DOHH2 (cell line): ENCODE results near the gene ADCY7.
"Not testable (repeated sequence)": the region's sequence is repeated elsewhere in the genome, so short reads cannot be mapped to it uniquely, and the experiment has no call there.

Source experiments
- H3F3A ChIP-seq: fragments of 200-600 bp; sonication (generic), shearing (Covaris generic); 2 replicates; pipeline ENCODE4 v1.6.0; 2016; ENCODE audit warnings: antibody characterized with exemption, mild to moderate bottlenecking; ENCODE audit not compliant: control insufficient read depth, insufficient read depth
- H3K27ac ChIP-seq: fragments of 200-600 bp; sonication (generic); 2 replicates; pipeline ENCODE4 v1.5.1; 2014; ENCODE audit warnings: low read depth, mild to moderate bottlenecking, low read length, moderate library complexity
- H3K27me3 ChIP-seq: fragments of 200-600 bp; sonication (generic); 2 replicates; pipeline ENCODE4 v1.6.1; 2014; ENCODE audit warnings: mild to moderate bottlenecking, low read length, mixed read lengths; ENCODE audit not compliant: control insufficient read depth
- H3K36me3 ChIP-seq: fragments of 200-600 bp; sonication (generic); 2 replicates; pipeline ENCODE4 v1.6.1; 2014; ENCODE audit warnings: mild to moderate bottlenecking, low read length, moderate library complexity, mixed read lengths; ENCODE audit not compliant: control insufficient read depth
- H3K4me1 ChIP-seq: fragments of 200-600 bp; sonication (generic); 2 replicates; pipeline ENCODE4 v1.6.1; 2014; ENCODE audit warnings: mild to moderate bottlenecking, low read length, mixed read lengths; ENCODE audit not compliant: control insufficient read depth
- H3K4me2 ChIP-seq: fragments of 200-600 bp; sonication (generic); 2 replicates; pipeline ENCODE4 v1.6.0; 2014; ENCODE audit warnings: mild to moderate bottlenecking, low read length, moderate library complexity
- H3K4me3 ChIP-seq: fragments of 200-600 bp; sonication (generic); 2 replicates; pipeline ENCODE4 v1.5.1; 2014; ENCODE audit warnings: mild to moderate bottlenecking, low read length, mixed read lengths
- H3K79me2 ChIP-seq: fragments of 200-600 bp; sonication (generic); 2 replicates; pipeline ENCODE4 v1.6.1; 2014; ENCODE audit warnings: mild to moderate bottlenecking, low read length, mixed read lengths; ENCODE audit not compliant: control insufficient read depth
- H3K9me2 ChIP-seq: fragments of 200-600 bp; sonication (generic); replicated peaks from 2 replicates; pipeline ENCODE4 v1.6.1; 2014; ENCODE audit warnings: mild to moderate bottlenecking, low read length, mixed read lengths; ENCODE audit not compliant: control insufficient read depth
- H3K9me3 ChIP-seq: fragments of 200-600 bp; sonication (generic); 2 replicates; pipeline ENCODE4 v1.6.1; 2014; ENCODE audit warnings: antibody characterized with exemption, low read length, mixed read lengths; ENCODE audit not compliant: control insufficient read depth, insufficient read depth
- H4K20me1 ChIP-seq: fragments of 200-600 bp; sonication (generic); 2 replicates; pipeline ENCODE4 v1.6.0; 2014; ENCODE audit warnings: low read depth, mild to moderate bottlenecking, antibody characterized with exemption, low read length, moderate library complexity; ENCODE audit not compliant: control insufficient read depth, insufficient read depth
- EZH2phosphoT487 ChIP-seq: fragments of 200-600 bp; sonication (generic); IDR thresholded peaks from 2 replicates; pipeline ENCODE4 v1.6.1; 2017; ENCODE audit warnings: borderline replicate concordance, mild to moderate bottlenecking, antibody characterized with exemption, low read length, moderate library complexity, mixed read lengths
- TF ChIP-seq, protein P1 (sequence below): fragments of 200-600 bp; sonication (generic); IDR thresholded peaks from one replicate; pipeline ENCODE4 v1.5.1; 2014; ENCODE audit warnings: antibody characterized with exemption, mild to moderate bottlenecking, low read depth, low read length; ENCODE audit not compliant: poor library complexity, severe bottlenecking

ADCY7 gene

DNA sequence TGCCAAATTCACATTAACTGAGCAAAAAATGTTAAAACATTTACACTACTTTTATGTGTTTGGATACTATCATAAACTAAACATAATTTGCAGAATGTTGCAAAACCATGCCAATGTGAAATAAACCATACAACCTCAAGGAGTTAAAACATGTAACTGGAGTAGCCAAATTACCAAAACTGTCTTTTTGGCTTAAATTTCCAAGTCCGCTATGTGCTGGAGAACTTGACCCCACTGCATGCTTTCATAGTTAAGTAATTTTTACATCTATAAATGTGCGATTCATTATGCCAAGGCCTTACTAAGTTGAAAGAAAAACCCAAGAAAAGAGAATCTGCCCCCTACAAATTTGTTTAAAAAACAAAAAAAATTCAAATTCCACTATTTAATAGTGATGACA, 74.2 kb downstream of the ADCY7 start:
- Histone ChIP-seq H3K4me3 (no peak overlapping the region), H3K36me3 (peaks cover 68% of the 10 kb centered on the region), H3K4me1 (no peaks in the 10 kb centered on the region), H3K4me2 (no peak overlapping the region), H3K9me2 (no peaks in the 10 kb centered on the region), H3K27me3 (no peaks in the 10 kb centered on the region), H3F3A (no peaks in the 10 kb centered on the region), H3K9me3 (no peaks in the 10 kb centered on the region), H3K79me2 (no peaks in the 10 kb centered on the region), H3K27ac (no peak overlapping the region), H4K20me1 (no peaks in the 10 kb centered on the region)
- TF ChIP-seq, protein P1, sequence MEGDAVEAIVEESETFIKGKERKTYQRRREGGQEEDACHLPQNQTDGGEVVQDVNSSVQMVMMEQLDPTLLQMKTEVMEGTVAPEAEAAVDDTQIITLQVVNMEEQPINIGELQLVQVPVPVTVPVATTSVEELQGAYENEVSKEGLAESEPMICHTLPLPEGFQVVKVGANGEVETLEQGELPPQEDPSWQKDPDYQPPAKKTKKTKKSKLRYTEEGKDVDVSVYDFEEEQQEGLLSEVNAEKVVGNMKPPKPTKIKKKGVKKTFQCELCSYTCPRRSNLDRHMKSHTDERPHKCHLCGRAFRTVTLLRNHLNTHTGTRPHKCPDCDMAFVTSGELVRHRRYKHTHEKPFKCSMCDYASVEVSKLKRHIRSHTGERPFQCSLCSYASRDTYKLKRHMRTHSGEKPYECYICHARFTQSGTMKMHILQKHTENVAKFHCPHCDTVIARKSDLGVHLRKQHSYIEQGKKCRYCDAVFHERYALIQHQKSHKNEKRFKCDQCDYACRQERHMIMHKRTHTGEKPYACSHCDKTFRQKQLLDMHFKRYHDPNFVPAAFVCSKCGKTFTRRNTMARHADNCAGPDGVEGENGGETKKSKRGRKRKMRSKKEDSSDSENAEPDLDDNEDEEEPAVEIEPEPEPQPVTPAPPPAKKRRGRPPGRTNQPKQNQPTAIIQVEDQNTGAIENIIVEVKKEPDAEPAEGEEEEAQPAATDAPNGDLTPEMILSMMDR = no peak
- no peak for TF ChIP-seq EZH2phosphoT487

DNA sequence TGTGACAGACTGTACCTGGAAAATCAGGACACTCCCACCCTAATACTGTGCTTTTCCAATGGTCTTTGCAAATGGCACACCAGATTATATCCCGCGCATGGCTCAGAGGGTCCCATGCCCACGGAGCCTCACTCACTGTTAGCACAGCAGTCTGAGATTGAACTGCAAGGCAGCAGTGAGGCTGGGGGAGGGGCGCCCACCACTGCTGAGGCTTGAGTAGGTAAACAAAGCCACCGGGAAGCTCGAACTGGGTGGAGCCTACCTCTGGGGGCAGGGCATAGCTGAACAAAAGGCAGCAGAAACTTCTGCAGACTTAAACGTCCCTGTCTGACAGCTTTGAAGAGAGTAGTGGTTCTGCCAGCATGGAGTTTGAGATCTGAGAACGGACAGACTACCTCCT, 77.2 kb downstream of the ADCY7 start:
- H3K4me2 ChIP-seq, H4K20me1 ChIP-seq, H3F3A ChIP-seq, H3K9me3 ChIP-seq, H3K79me2 ChIP-seq, H3K27ac ChIP-seq, H3K9me2 ChIP-seq, H3K4me3 ChIP-seq, H3K27me3 ChIP-seq, H3K4me1 ChIP-seq: not testable (repeated sequence)
- peaks cover 49% of the 10 kb centered on the region for H3K36me3 ChIP-seq

DNA sequence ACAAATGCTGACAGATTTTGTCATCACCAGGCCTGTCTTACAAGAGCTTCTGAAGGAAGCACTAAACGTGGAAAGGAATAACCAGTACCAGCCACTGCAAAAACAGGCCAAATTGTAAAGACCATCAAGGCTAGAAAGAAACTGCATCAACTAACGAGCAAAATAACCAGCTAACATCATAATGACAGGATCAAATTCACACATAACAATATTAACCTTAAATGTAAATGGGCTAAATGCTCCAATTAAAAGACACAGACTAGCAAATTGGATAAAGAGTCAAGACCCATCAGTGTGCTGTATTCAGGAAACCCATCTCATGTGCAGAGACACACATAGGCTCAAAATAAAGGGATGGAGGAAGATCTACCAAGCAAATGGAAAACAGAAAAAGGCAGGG, 78.9 kb downstream of the ADCY7 start:
- H3K9me3 ChIP-seq, H3K4me1 ChIP-seq, H3K79me2 ChIP-seq, H3K4me2 ChIP-seq, H3F3A ChIP-seq, H3K27ac ChIP-seq, H3K4me3 ChIP-seq, H3K9me2 ChIP-seq, H4K20me1 ChIP-seq, H3K27me3 ChIP-seq: not testable (repeated sequence)
- H3K36me3 ChIP-seq = peaks cover 44% of the 10 kb centered on the region

DNA sequence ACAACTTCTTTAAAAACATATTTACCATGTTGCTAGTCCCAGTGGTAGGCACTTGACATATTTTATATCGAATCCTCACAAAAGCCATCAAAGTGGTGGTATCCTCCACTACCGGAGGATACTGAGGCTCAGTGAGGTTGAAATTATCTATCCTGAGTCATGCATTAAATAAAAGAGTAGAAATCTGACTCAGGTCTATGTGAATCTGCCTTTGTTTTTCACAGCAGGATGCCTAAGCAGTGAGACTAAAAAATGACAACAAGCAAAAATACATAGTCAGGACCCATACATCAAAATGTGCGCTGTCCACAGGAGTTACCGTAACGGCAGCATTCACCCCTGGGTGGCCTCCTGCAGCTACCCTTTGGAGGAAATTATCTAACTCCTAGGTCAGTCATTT, 84.8 kb downstream of the ADCY7 start:
- Histone ChIP-seq H3K36me3 (peaks cover 63% of the 10 kb centered on the region), H3K27me3 (no peaks in the 10 kb centered on the region)

More for the DNA sequence above, 84.8 kb downstream of the ADCY7 start:
- Histone ChIP-seq H3K9me3 (no peaks in the 10 kb centered on the region), H3K4me1 (no peaks in the 10 kb centered on the region), H3K27ac (no peak overlapping the region), H3K4me2 (no peak overlapping the region), H3K9me2 (no peaks in the 10 kb centered on the region), H3F3A (peaks cover 10% of the 10 kb centered on the region), H3K4me3 (no peak overlapping the region), H4K20me1 (no peaks in the 10 kb centered on the region), H3K79me2 (peaks cover 10% of the 10 kb centered on the region)
- TF ChIP-seq, protein P1 = no peak
- no peak for TF ChIP-seq EZH2phosphoT487
